ENCODE data around the gene RGS6. TPM values are rescaled to one million over a fixed set of nuclear protein-coding genes. Genes with fewer than 3 reads are reported as not detected.

RGS6 gene
- polyA plus RNA-seq, 4 donors = 0.82 to 1.6 (median 1.1) TPM

GRCh38 chr14:72061718-72062117 lies 129.5 kb downstream of the RGS6 start:
- no peak for DNase-seq (ENCODE audit: low read depth in 4 of 4, low spot score in 3 of 4)

GRCh38 chr14:72063761-72064282 lies 131.6 kb downstream of the RGS6 start:
- DNase-seq (ENCODE audit: low read depth in 4 of 4, low spot score in 3 of 4) = no peak

GRCh38 chr14:72064501-72064900 lies 132.3 kb downstream of the RGS6 start:
- DNase-seq (ENCODE audit: low read depth in 4 of 4, low spot score in 3 of 4) = no peak

GRCh38 chr14:72070458-72070857 lies 138.2 kb downstream of the RGS6 start:
- no peak for DNase-seq (ENCODE audit: low read depth in 4 of 4, low spot score in 3 of 4)

- DNase-seq (ENCODE audit: low read depth in 4 of 4, low spot score in 3 of 4) = no peak
Measured at GRCh38 chr14:72075649-72076334, 143.6 kb downstream of the RGS6 start.

GRCh38 chr14:72081137-72081536 lies 148.9 kb downstream of the RGS6 start:
- no peak for DNase-seq (ENCODE audit: low read depth in 4 of 4, low spot score in 3 of 4)

GRCh38 chr14:72084935-72085334 lies 152.7 kb downstream of the RGS6 start:
- no peak for DNase-seq (ENCODE audit: low read depth in 4 of 4, low spot score in 3 of 4)

- no peak for DNase-seq (ENCODE audit: low read depth in 4 of 4, low spot score in 3 of 4)
Measured at GRCh38 chr14:72089625-72090024, 157.4 kb downstream of the RGS6 start.

- DNase-seq (ENCODE audit: low read depth in 4 of 4, low spot score in 3 of 4) = no peak
Measured at GRCh38 chr14:72094844-72095582, 162.8 kb downstream of the RGS6 start.

GRCh38 chr14:72097173-72097783 lies 165.0 kb downstream of the RGS6 start:
- DNase-seq (ENCODE audit: low read depth in 4 of 4, low spot score in 3 of 4) = peak in 1 of 4 donors; percentile 8

GRCh38 chr14:72098210-72098609 lies 166.0 kb downstream of the RGS6 start:
- no peak for DNase-seq (ENCODE audit: low read depth in 4 of 4, low spot score in 3 of 4)

- no peak for DNase-seq (ENCODE audit: low read depth in 4 of 4, low spot score in 3 of 4)
Measured at GRCh38 chr14:72099566-72099965, 167.3 kb downstream of the RGS6 start.

- DNase-seq (ENCODE audit: low read depth in 4 of 4, low spot score in 3 of 4) = no peak
Measured at GRCh38 chr14:72104011-72104613, 171.9 kb downstream of the RGS6 start.

- DNase-seq (ENCODE audit: low read depth in 4 of 4, low spot score in 3 of 4) = no peak
Measured at GRCh38 chr14:72111911-72112310, 179.7 kb downstream of the RGS6 start.

- DNase-seq (ENCODE audit: low read depth in 4 of 4, low spot score in 3 of 4) = no peak
Measured at GRCh38 chr14:72118841-72119240, 186.6 kb downstream of the RGS6 start.

GRCh38 chr14:72120315-72120714 lies 188.1 kb downstream of the RGS6 start:
- no peak for DNase-seq (ENCODE audit: low read depth in 4 of 4, low spot score in 3 of 4)

GRCh38 chr14:72123755-72124154 lies 191.5 kb downstream of the RGS6 start:
- DNase-seq (ENCODE audit: low read depth in 4 of 4, low spot score in 3 of 4) = no peak

- no peak for DNase-seq (ENCODE audit: low read depth in 4 of 4, low spot score in 3 of 4)
Measured at GRCh38 chr14:72124171-72124570, 191.9 kb downstream of the RGS6 start.

GRCh38 chr14:72126091-72126490 lies 193.9 kb downstream of the RGS6 start:
- DNase-seq (ENCODE audit: low read depth in 4 of 4, low spot score in 3 of 4) = no peak

- DNase-seq (ENCODE audit: low read depth in 4 of 4, low spot score in 3 of 4) = no peak
Measured at GRCh38 chr14:72126561-72126960, 194.3 kb downstream of the RGS6 start.

- DNase-seq (ENCODE audit: low read depth in 4 of 4, low spot score in 3 of 4) = no peak
Measured at GRCh38 chr14:72128629-72129028, 196.4 kb downstream of the RGS6 start.

Measured in right renal pelvis (tissue), 4 donors.